ENCODE results near the gene SLC6A19. TPM values are rescaled to one million over a fixed set of nuclear protein-coding genes. Genes with fewer than 3 reads are reported as not detected.

The SLC6A19 gene
- total RNA-seq, 4 donors from 2014 or later = 2.5 to 106 (median 69.5) TPM; not detected in 1

- Histone ChIP-seq H3K27me3 (peaks cover 44% of the 10 kb centered on the region), H3K9me3 (no peaks in the 10 kb centered on the region), H3K4me1 (peaks cover 10 to 18% (median 14%) of the 10 kb centered on the region in 4 donors), H3K4me3 (no peak overlapping the region), H3K36me3 (no peaks in the 10 kb centered on the region), H3K27ac (no peak overlapping the region)
- no peak for DNase-seq
- intact Hi-C loops (cut with DNase I; ENCODE audit: low total_unique reads) (no loop called here), in situ Hi-C loops (cut with MboI; ENCODE audit: low pct_ligation_motif_present in 1 of 4, low pct_unique_long_range_greater_than_20kb in 1 of 4, low sequenced_read_pairs in 3 of 4) (no loop called here)
- TF ChIP-seq, protein P1, sequence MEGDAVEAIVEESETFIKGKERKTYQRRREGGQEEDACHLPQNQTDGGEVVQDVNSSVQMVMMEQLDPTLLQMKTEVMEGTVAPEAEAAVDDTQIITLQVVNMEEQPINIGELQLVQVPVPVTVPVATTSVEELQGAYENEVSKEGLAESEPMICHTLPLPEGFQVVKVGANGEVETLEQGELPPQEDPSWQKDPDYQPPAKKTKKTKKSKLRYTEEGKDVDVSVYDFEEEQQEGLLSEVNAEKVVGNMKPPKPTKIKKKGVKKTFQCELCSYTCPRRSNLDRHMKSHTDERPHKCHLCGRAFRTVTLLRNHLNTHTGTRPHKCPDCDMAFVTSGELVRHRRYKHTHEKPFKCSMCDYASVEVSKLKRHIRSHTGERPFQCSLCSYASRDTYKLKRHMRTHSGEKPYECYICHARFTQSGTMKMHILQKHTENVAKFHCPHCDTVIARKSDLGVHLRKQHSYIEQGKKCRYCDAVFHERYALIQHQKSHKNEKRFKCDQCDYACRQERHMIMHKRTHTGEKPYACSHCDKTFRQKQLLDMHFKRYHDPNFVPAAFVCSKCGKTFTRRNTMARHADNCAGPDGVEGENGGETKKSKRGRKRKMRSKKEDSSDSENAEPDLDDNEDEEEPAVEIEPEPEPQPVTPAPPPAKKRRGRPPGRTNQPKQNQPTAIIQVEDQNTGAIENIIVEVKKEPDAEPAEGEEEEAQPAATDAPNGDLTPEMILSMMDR (IDR thresholded peaks at IDR 0.05) = no peak
- no peak for TF ChIP-seq POLR2AphosphoS5 (IDR thresholded peaks at IDR 0.05)
- no peak for TF ChIP-seq EP300 (IDR thresholded peaks at IDR 0.05; ENCODE audit: low read depth)
- no peak for TF ChIP-seq POLR2A (IDR thresholded peaks at IDR 0.05)
- 44% methylated on average over 20 of the region's 33 CpGs; no CpG with 5 or more reads in 1 of the 2 donors for WGBS, 2 donors (ENCODE audit: low coverage in 1 of 2)
Measured at GRCh38 chr5:1243487-1244130, 42.2 kb downstream of the SLC6A19 start.

DNA sequence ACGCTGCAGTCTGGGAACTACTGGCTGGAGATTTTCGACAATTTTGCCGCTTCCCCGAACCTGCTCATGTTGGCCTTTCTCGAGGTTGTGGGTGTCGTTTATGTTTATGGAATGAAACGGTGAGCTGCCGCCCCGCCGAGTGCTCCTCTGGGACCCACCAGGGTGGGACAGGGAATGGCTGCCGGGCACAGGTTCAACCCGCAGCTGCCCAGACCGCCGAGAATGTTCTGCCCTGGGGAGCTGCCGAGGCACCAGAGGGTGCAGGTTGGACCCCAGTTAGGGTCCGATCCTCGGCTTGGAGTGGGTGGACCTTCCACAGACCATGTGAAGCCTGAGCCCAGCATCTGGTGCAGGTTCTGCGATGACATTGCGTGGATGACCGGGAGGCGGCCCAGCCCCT lies 42.9 kb downstream of the SLC6A19 start:
- no peak for DNase-seq
- 61 to 73% methylated on average over 9 to 21 of the region's 21 CpGs for WGBS, 2 donors (ENCODE audit: low coverage in 1 of 2)
- TF ChIP-seq POLR2A (IDR thresholded peaks at IDR 0.05) (no peak), EP300 (IDR thresholded peaks at IDR 0.05; ENCODE audit: low read depth) (no peak), POLR2AphosphoS5 (IDR thresholded peaks at IDR 0.05) (no peak)
- TF ChIP-seq, protein P1 (IDR thresholded peaks at IDR 0.05) = no peak
- Histone ChIP-seq H3K27ac (no peak overlapping the region), H3K9me3 (no peaks in the 10 kb centered on the region), H3K36me3 (no peaks in the 10 kb centered on the region), H3K27me3 (peaks cover 47% of the 10 kb centered on the region), H3K4me1 (peaks cover 5 to 12% (median 8%) of the 10 kb centered on the region in 4 donors), H3K4me3 (no peak overlapping the region)
- in situ Hi-C loops (cut with MboI; ENCODE audit: low pct_ligation_motif_present in 1 of 4, low pct_unique_long_range_greater_than_20kb in 1 of 4, low sequenced_read_pairs in 3 of 4) (no loop called here), intact Hi-C loops (cut with DNase I; ENCODE audit: low total_unique reads) (no loop called here)

DNA sequence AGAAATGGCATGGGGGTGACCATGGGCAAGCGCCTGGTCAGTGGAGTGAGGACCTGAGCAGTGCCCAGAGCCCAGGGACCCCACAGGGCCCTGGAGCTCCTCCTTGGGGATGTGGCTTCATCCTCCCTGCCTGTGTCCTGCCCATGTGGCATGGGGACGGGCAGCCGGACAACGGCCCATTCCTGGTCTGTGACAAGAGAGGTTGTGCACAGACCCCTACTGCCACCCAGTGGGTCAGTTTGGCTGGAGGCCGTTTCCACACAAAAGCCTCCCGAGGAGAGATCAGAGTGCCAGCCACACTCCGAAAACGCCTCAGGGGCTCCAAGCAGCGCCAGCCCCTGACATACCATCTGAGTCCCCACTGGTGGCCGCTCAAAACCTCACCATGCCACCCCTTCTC lies 43.6 kb downstream of the SLC6A19 start:
- H3K27ac ChIP-seq = no peak overlapping the region
- TF ChIP-seq POLR2A (IDR thresholded peaks at IDR 0.05) (no peak), EP300 (IDR thresholded peaks at IDR 0.05; ENCODE audit: low read depth) (no peak), POLR2AphosphoS5 (IDR thresholded peaks at IDR 0.05) (no peak)
- TF ChIP-seq, protein P1 (IDR thresholded peaks at IDR 0.05) = peak in 1 of 5 experiments; percentile 5
- in situ Hi-C loops (cut with MboI; ENCODE audit: low pct_ligation_motif_present in 1 of 4, low pct_unique_long_range_greater_than_20kb in 1 of 4, low sequenced_read_pairs in 3 of 4) = no loop called here
- H3K36me3 ChIP-seq = no peaks in the 10 kb centered on the region
- 67% methylated on average over 10 of the region's 10 CpGs; no CpG with 5 or more reads in 1 of the 2 donors for WGBS, 2 donors (ENCODE audit: low coverage in 1 of 2)
- no peak for DNase-seq
- peaks cover 47% of the 10 kb centered on the region for H3K27me3 ChIP-seq
- no peaks in the 10 kb centered on the region for H3K9me3 ChIP-seq
- intact Hi-C loops (cut with DNase I; ENCODE audit: low total_unique reads) = no loop called here
- H3K4me1 ChIP-seq = peaks cover 3 to 9% (median 6%) of the 10 kb centered on the region in 4 donors
- H3K4me3 ChIP-seq = no peak overlapping the region

GRCh38 chr5:1245905-1246576 lies 44.6 kb downstream of the SLC6A19 start:
- peaks cover 0 to under 1% (median 0%) of the 10 kb centered on the region in 4 donors for H3K4me1 ChIP-seq
- intact Hi-C loops (cut with DNase I; ENCODE audit: low total_unique reads) = no loop called here
- peaks cover 47% of the 10 kb centered on the region for H3K27me3 ChIP-seq
- TF ChIP-seq EP300 (IDR thresholded peaks at IDR 0.05; ENCODE audit: low read depth) (no peak), POLR2A (IDR thresholded peaks at IDR 0.05) (no peak)
- no peak overlapping the region for H3K27ac ChIP-seq
- WGBS, 2 donors (ENCODE audit: low coverage in 1 of 2) = 44% methylated on average over 44 of the region's 58 CpGs; no CpG with 5 or more reads in 1 of the 2 donors
- in situ Hi-C loops (cut with MboI; ENCODE audit: low pct_ligation_motif_present in 1 of 4, low pct_unique_long_range_greater_than_20kb in 1 of 4, low sequenced_read_pairs in 3 of 4) = no loop called here
- DNase-seq = no peak
- H3K36me3 ChIP-seq = no peaks in the 10 kb centered on the region
- H3K4me3 ChIP-seq = no peak overlapping the region
- no peaks in the 10 kb centered on the region for H3K9me3 ChIP-seq
